ENCODE results near the gene MAPK10. TPM values are rescaled to one million over a fixed set of nuclear protein-coding genes. Genes with fewer than 3 reads are reported as not detected.

Gene MAPK10
- total RNA-seq, 3 donors from 2014 or later (not counting 1 experiment from before 2014, with no cell fraction given), result 0.92 TPM; not detected in 2

- no peaks in the 10 kb centered on the region for H3K27me3 ChIP-seq (ENCODE audit: control insufficient read depth, insufficient read depth, low read length)
- peaks cover 2 to 3% of the 10 kb centered on the region in 2 donors for H3K9me3 Mint-ChIP-seq
- H3K4me1 ChIP-seq (ENCODE audit: control insufficient read depth, insufficient read depth, low read length), result no peaks in the 10 kb centered on the region
- no peaks in the 10 kb centered on the region for H3K36me3 Mint-ChIP-seq
- H3K27ac ChIP-seq (ENCODE audit: low read length), result no peak overlapping the region
- no peaks in the 10 kb centered on the region for H3K36me3 ChIP-seq (ENCODE audit: control insufficient read depth, insufficient read depth, low read length)
- ATAC-seq, result no peak
- no peak for DNase-seq
- H3K4me1 Mint-ChIP-seq, result no peaks in the 10 kb centered on the region
- intact Hi-C loops (cut with micrococcal nuclease), result no loop called here
- H3K4me3 Mint-ChIP-seq, result no peak overlapping the region
- no peak overlapping the region for H3K4me3 ChIP-seq (ENCODE audit: low read length)
- no peak for TF ChIP-seq CTCF (IDR thresholded peaks at IDR 0.05)
- no peak overlapping the region for H3K27ac Mint-ChIP-seq
- no peaks in the 10 kb centered on the region for H3K9me3 ChIP-seq (ENCODE audit: control insufficient read depth, insufficient read depth, low read length)
- no peaks in the 10 kb centered on the region for H3K27me3 Mint-ChIP-seq (ENCODE audit: low read depth in 2 of 2)
Observed at GRCh38 chr4:86319390-86319789, 40.5 kb downstream of the MAPK10 start.

- DNase-seq (no peak), ATAC-seq (no peak)
- H3K9me3 Mint-ChIP-seq, result peaks cover 3 to 4% of the 10 kb centered on the region in 2 donors
- Histone ChIP-seq H3K36me3 (ENCODE audit: control insufficient read depth, insufficient read depth, low read length) (no peaks in the 10 kb centered on the region), H3K4me1 (ENCODE audit: control insufficient read depth, insufficient read depth, low read length) (no peaks in the 10 kb centered on the region), H3K9me3 (ENCODE audit: control insufficient read depth, insufficient read depth, low read length) (no peaks in the 10 kb centered on the region), H3K4me3 (ENCODE audit: low read length) (no peak overlapping the region), H3K27ac (ENCODE audit: low read length) (no peak overlapping the region), H3K27me3 (ENCODE audit: control insufficient read depth, insufficient read depth, low read length) (no peaks in the 10 kb centered on the region)
- no peak for TF ChIP-seq CTCF (IDR thresholded peaks at IDR 0.05)
- H3K27ac Mint-ChIP-seq, result no peak overlapping the region
- no peaks in the 10 kb centered on the region for H3K36me3 Mint-ChIP-seq
- intact Hi-C loops (cut with micrococcal nuclease), result no loop called here
- H3K4me1 Mint-ChIP-seq, result no peaks in the 10 kb centered on the region
- no peaks in the 10 kb centered on the region for H3K27me3 Mint-ChIP-seq (ENCODE audit: low read depth in 2 of 2)
- H3K4me3 Mint-ChIP-seq, result no peak overlapping the region
Observed at GRCh38 chr4:86315579-86315978, 44.3 kb downstream of the MAPK10 start.

GRCh38 chr4:86313656-86314055, 46.2 kb downstream of the MAPK10 start:
- Mint-ChIP-seq H3K27ac (no peak overlapping the region), H3K36me3 (no peaks in the 10 kb centered on the region), H3K9me3 (peaks cover 3 to 5% of the 10 kb centered on the region in 2 donors), H3K4me3 (no peak overlapping the region), H3K4me1 (no peaks in the 10 kb centered on the region), H3K27me3 (ENCODE audit: low read depth in 2 of 2) (no peaks in the 10 kb centered on the region)
- no CpG with 5 or more reads among the region's 1 CpG for WGBS (ENCODE audit: insufficient coverage)
- no peak overlapping the region for H3K27ac ChIP-seq (ENCODE audit: low read length)
- H3K9me3 ChIP-seq (ENCODE audit: control insufficient read depth, insufficient read depth, low read length), result no peaks in the 10 kb centered on the region
- no peak overlapping the region for H3K4me3 ChIP-seq (ENCODE audit: low read length)
- H3K36me3 ChIP-seq (ENCODE audit: control insufficient read depth, insufficient read depth, low read length), result no peaks in the 10 kb centered on the region
- ATAC-seq, result no peak
- no peak for TF ChIP-seq CTCF (IDR thresholded peaks at IDR 0.05)
- DNase-seq, result no peak
- no peaks in the 10 kb centered on the region for H3K27me3 ChIP-seq (ENCODE audit: control insufficient read depth, insufficient read depth, low read length)
- intact Hi-C loops (cut with micrococcal nuclease), result no loop called here
- no peaks in the 10 kb centered on the region for H3K4me1 ChIP-seq (ENCODE audit: control insufficient read depth, insufficient read depth, low read length)

GRCh38 chr4:86307432-86307831, 52.4 kb downstream of the MAPK10 start:
- Mint-ChIP-seq H3K27me3 (ENCODE audit: low read depth in 2 of 2) (no peaks in the 10 kb centered on the region), H3K27ac (no peak overlapping the region), H3K4me3 (no peak overlapping the region), H3K36me3 (no peaks in the 10 kb centered on the region), H3K9me3 (peaks cover 6 to 9% of the 10 kb centered on the region in 2 donors), H3K4me1 (no peaks in the 10 kb centered on the region)
- Histone ChIP-seq H3K4me1 (ENCODE audit: control insufficient read depth, insufficient read depth, low read length) (no peaks in the 10 kb centered on the region), H3K27ac (ENCODE audit: low read length) (no peak overlapping the region), H3K27me3 (ENCODE audit: control insufficient read depth, insufficient read depth, low read length) (no peaks in the 10 kb centered on the region), H3K36me3 (ENCODE audit: control insufficient read depth, insufficient read depth, low read length) (no peaks in the 10 kb centered on the region), H3K9me3 (ENCODE audit: control insufficient read depth, insufficient read depth, low read length) (no peaks in the 10 kb centered on the region), H3K4me3 (ENCODE audit: low read length) (no peak overlapping the region)
- no peak for TF ChIP-seq CTCF (IDR thresholded peaks at IDR 0.05)
- DNase-seq (no peak), ATAC-seq (no peak)
- intact Hi-C loops (cut with micrococcal nuclease), result no loop called here

Measured in natural killer cell (primary cell).